Diencephalon (tissue), 1 donor: Measurements from ENCODE around the gene FRMD4A. TPM values are rescaled to one million over a fixed set of nuclear protein-coding genes. Genes with fewer than 3 reads are reported as not detected.

Experiments
- small RNA-seq: library from RNA; depleted of rRNA; stranded (forward); fragments of <200 nt; gene quantifications from one replicate; pipeline ENCODE3, GENCODE V24; 2014
- total RNA-seq: library from RNA; depleted of rRNA; stranded (reverse); fragments of >200 nt; gene quantifications from one replicate; pipeline ENCODE4 v1.2.3, GENCODE V29; 2014

FRMD4A gene
- total RNA-seq, result 63.9 TPM

GRCh38 chr10:14330388-14331061 is at the start of gene FRMD4A:
TSS of gene FRMD4A (minus strand) at chr10:14330924.

Small RNA genes within 50 kb of the gene (small RNA-seq; reads per million reads assigned to genes)
- 0.13 reads per million for gene RNA5SP301
